Activated CD8-positive, alpha-beta memory T cell treated with anti-CD3 and anti-CD28 coated beads for 36 hours (primary cell): ENCODE measurements around the gene ARHGAP12. TPM values are rescaled to one million over a fixed set of nuclear protein-coding genes. Genes with fewer than 3 reads are reported as not detected.

Experiments
- CTCF ChIA-PET: fragments of 350-600 bp; sonication (Branson Sonifier 250); formaldehyde crosslinking; loops from one replicate; lab custom pipeline; 2021; ENCODE audit warnings: antibody characterized with exemption; lab: Charles Lee
- POLR2A ChIA-PET: fragments of 350-600 bp; sonication (Branson Sonifier 250); formaldehyde crosslinking; loops from one replicate; lab custom pipeline; 2021; ENCODE audit warnings: antibody characterized with exemption; lab: Charles Lee
- total RNA-seq, 2 experiments: library from RNA; stranded (reverse); gene quantifications; one replicate each; pipeline ENCODE4 v1.2.3, GENCODE V29; 2021

ARHGAP12 gene
- total RNA-seq, 2 experiments from 2014 or later = 2.7 to 3.2 TPM

GRCh38 chr10:31838709-31839108, 89.9 kb downstream of the ARHGAP12 start:
- CTCF ChIA-PET = no interaction called here
- POLR2A ChIA-PET = no interaction called here

DNA sequence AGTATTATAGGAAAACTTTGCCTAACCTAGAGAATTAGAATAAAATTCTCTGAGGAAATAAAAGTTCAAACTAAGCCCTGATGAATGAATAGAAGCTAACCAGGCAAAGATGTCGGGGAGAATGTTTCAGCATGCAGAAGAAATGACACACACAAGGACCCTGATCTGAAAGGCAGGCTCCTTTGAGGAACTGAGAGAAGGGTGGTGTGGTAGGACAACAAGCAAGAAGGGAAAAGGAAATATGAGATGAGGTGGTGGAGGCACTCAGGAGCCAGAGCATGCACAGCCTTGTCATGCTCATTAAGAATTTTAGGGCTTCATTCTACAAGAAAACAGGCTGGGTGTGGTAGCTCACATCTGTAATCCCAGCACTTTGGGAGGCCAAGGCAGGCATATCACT, 90.6 kb downstream of the ARHGAP12 start:
- CTCF ChIA-PET = no interaction called here
- POLR2A ChIA-PET = no interaction called here

DNA sequence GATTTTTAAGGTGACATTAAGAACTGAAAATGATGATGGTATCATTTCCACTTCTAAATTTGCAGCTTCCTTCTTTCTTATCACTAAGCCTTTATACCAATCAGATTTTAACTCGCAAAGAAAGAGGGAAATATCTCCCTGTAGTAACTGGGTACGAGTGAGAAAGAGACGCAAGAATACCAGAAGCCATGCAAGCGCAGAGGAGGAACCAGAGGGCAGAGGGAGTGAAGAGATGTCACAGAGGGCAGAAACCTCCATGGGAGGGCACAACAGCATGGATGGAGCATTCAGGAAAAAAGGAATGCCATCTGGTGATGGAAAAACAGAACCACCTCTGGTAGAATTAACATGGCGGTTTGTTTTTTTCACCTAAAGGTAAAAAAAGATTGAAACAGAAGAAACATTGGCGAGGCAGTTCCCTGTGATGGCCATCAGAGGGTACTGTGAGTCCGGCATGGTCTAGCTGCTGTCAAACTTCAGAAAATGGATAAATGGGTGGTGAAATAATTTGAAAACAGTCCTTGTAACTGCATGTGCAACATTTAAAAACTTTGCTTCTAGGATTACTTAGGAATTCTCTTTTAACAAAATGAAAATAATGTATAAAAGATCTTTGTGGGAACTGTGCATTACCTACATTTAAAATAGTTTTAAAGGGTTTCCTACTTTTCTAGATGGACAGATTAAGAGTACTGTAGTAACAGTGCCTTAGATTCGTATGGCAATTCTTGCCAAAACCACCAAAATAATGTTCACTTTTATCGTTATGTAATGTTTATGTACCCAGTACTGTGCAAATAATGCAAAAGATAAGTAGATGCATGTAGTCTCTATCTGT, 91.8 kb downstream of the ARHGAP12 start:
- CTCF ChIA-PET = interaction anchor here (1.5 kb wide), 1 partner anchor 11 kb away, joined by 4 read pairs; no protein-coding TSS in a partner anchor
- POLR2A ChIA-PET = interaction anchor here (0.5 kb wide), 1 partner anchor 716 kb away, joined by 3 read pairs; no protein-coding TSS in a partner anchor

DNA sequence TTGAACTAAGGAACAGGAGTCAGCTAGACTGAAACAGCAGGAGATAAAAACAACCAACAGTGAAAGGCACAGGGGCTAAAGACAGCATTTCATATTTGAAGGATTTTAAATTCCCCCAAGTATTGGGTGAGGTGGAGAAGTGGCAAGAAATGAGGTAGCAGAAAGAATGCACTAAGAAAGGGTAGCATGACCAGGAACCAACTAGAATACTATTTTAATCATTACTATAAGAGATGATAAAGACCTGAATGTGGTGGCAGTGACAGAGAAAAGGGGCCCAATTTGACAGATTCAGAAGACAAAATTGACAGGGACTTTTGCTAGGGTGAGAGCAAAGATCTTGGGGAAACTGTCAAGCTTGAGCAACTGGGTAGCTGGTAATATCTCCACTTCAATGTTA, 94.9 kb downstream of the ARHGAP12 start:
- ChIA-PET CTCF (no interaction called here), POLR2A (no interaction called here)

- ChIA-PET CTCF (no interaction called here), POLR2A (no interaction called here)
Measured at GRCh38 chr10:31832261-31832660, 96.4 kb downstream of the ARHGAP12 start.

DNA sequence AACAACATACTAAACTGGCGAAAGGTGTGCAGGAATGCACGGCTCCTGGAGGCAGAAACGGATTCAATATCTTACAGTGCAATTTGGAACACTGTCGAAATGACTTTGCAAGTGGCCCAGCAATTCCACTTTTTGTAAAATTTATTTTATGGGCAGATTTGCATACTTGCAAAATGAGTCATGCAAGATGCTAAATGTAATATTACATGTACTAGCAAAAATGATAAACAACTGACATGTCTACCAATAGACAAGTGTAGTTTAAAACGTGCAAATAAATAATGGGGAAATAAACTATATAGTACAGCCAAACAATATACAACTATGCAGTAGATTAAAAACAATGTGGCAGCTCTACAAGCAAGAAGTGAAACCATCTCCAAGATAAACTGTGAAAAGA, 97.7 kb downstream of the ARHGAP12 start:
- ChIA-PET POLR2A (no interaction called here), CTCF (no interaction called here)

- ChIA-PET POLR2A (no interaction called here), CTCF (no interaction called here)
Measured at GRCh38 chr10:31829776-31830175, 98.9 kb downstream of the ARHGAP12 start.

DNA sequence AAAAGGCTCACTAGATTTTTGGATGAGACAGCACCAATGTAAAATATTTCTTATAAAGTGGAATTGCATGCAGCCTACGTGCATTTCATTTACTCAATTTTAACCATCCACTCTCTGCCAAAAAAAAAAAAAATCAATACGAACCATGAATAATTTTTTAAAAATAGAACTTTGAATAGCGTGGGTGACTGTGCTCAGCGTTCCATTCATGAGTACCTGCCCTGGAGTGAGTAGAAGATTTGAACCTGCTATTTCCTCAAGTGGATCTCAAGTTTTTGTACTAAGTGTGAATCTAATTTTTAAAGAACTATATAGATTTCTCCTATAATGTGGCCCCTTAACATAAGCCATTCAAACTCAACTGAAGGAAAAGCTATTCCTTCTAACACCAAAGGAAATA, 105.3 kb downstream of the ARHGAP12 start:
- ChIA-PET CTCF (no interaction called here), POLR2A (no interaction called here)

GRCh38 chr10:31822616-31823318, 105.9 kb downstream of the ARHGAP12 start:
- ChIA-PET CTCF (no interaction called here), POLR2A (no interaction called here)

DNA sequence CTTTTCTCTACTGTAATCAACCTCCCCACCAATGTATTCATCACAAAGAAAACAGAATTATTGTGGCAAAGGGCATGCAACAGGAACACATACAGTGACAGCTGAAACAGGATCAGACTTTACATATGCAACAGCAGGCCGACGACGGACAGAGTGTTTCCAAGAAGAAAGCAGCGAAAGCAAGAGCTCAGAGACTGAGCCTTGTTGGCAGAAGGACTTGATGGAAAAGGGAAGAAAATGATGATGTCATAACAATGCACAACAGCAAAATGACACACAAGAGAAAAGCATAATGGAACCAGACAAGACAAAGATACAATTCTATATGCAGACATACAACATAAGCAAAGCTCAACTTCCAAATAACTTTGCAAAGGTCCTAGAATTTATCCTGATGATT, 106.5 kb downstream of the ARHGAP12 start:
- ChIA-PET POLR2A (interaction anchor here (0.6 kb wide), 1 partner anchor 74 kb away, joined by 5 read pairs; no protein-coding TSS in a partner anchor), CTCF (interaction anchor here (0.8 kb wide), 1 partner anchor 74 kb away, joined by 3 read pairs; no protein-coding TSS in a partner anchor)

GRCh38 chr10:31820778-31821369, 107.8 kb downstream of the ARHGAP12 start:
- CTCF ChIA-PET = interaction anchor here (0.8 kb wide), 1 partner anchor 72 kb away, joined by 3 read pairs; no protein-coding TSS in a partner anchor

GRCh38 chr10:31820096-31820495, 108.5 kb downstream of the ARHGAP12 start:
- ChIA-PET CTCF (no interaction called here), POLR2A (no interaction called here)

More at GRCh38 chr10:31820778-31821369, 107.8 kb downstream of the ARHGAP12 start:
- POLR2A ChIA-PET = no interaction called here

DNA sequence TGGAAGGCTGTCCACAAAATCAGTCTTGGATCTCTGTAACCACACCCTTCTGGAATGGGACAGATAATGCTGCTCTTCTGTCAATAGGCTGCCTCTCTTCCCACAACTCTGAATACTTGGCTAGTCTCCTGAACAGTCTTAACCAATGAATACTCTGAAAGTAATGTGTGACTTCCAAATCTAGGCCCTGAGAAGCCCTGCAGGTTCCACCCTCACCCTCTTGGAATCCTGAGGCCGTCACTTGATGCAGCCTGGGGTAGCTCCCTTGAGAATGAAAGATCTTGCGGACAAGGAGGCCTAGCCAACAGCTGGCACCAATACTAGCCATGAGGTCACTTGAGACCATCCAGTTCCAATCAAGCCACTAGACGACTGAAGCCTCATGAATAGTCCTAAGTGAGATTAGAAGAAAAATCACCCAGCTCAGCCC, 109.2 kb downstream of the ARHGAP12 start:
- ChIA-PET POLR2A (no interaction called here), CTCF (no interaction called here)

- POLR2A ChIA-PET = no interaction called here
Measured at GRCh38 chr10:31816318-31816717, 112.3 kb downstream of the ARHGAP12 start.

DNA sequence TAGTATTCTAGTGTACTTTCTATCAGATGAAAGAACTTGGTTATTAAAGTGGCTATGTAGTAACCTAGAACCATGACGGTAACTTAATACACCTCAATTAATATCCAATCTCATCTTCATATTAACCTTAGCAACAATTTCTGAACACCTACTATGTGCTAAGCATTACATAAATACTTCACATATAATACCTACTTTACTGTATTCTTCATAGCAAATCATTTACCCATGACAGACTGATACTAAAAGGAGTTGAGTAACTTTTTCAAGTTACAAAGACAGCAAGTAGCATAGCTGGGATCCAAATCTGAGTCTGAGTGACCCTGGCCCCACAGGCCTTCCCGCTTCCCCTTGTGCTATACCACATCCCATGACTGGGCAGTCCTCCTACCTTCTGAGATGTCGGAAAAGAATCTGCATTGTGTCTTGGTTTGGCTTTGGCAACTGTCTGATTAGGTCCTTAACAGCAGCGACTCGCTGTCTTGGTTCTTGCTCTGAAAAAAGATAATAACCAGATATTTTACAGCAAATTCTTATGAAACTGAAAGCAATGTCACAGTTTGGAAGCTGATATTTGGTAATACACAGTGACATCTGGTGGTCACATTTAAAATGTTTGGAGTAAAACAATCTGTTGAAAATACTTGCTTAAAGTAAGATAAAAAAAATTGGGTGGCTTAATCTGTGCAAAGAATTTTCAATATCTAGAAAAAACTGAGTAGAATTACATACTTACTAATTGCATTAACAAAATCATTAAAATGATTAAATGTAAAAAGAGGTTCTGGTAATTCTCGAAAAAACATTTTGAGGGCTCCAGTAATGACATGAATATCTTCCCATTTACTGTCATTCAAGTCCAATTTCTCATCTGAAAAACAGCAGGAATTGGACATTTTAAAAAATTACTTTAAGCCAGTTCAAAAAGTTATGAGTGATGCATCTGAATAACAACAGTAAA, 120.1 kb downstream of the ARHGAP12 start:
- POLR2A ChIA-PET = no interaction called here
- CTCF ChIA-PET = interaction anchor here (1.7 kb wide), 1 partner anchor 1024 kb away, joined by 13 read pairs; no protein-coding TSS in a partner anchor

More at GRCh38 chr10:31816318-31816717, 112.3 kb downstream of the ARHGAP12 start:
- CTCF ChIA-PET = no interaction called here

DNA sequence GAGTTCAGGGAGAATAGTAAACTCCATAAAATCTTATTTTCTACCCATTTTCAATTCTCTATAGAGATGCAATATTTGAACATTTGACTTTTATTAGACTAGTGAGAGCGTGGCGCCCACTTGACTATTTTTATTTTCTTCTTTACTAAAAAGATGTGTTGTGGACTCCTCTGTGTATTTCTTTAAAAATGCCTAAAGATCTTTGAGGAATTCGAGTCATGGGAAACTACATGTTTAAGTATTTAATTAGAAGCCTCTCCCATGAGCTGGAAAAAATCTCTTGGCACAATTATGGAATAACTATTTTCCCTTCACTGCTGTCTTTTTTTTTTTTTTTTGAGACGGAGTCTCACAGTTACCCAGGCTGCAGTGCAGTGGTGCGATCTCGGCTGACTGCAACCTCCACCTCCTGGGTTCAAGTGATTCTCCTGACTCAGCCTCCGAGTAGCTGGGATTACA, 124.2 kb downstream of the ARHGAP12 start:
- ChIA-PET CTCF (no interaction called here), POLR2A (no interaction called here)

DNA sequence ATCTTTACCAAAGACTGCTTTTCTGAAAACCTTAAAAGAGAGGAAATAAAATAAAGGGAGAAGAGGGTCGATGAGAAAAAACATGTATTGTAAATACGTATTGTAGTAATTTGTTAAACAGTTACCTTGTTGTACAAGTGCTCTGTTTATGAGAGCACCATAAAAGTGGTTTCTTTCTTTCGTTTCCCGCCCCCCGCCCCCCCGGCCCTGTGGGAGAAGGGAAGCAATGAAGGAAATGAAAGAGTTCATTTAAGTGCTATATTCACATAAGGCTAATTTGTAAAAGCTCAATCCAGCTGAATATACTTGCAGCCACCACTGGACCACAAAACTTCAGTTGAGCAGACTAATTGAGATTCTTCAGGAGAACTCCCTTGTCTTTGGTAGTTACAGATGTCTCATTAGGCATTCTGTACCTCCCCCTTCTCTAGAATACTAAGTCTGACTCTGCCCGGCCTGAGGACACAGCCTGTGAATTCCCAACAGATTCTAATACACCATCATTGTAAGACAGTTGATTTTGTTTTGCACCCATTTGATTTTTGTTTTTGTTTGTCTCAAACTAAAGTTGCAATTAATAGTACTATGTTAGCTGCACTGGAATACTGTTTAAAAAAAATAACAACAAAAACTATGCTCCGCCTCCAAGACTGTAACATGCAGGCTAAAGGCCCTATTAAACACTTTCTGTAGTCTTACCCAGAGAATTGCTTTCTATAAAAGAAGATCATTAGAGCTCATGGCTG, 124.9 kb downstream of the ARHGAP12 start:
- POLR2A ChIA-PET = no interaction called here
- CTCF ChIA-PET = no interaction called here

DNA sequence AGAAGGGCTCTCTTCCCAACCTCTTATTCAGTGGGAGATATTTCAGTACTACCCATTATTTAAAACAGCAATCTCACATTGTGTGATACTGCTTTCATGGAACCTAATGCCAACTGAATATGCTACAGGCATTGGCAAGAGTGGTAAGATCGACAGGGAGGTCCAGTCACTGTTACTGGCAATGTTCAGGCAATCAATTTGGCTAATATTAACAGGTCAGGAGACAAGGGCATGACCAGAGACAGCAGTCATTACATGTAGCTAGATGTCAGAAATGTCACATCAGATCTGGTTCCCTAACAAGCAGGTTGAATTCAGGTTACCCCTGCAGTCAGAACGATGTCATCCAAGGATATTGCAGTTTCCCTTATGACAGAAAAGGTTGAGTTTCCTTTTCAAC, 129.4 kb downstream of the ARHGAP12 start:
- POLR2A ChIA-PET = no interaction called here

More for the DNA sequence above, 129.4 kb downstream of the ARHGAP12 start:
- CTCF ChIA-PET = no interaction called here
